HepG2 (cell line): ENCODE measurements around the gene TAF1D. TPM values are rescaled to one million over a fixed set of nuclear protein-coding genes. Genes with fewer than 3 reads are reported as not detected.

Experiments used
- ARID5B ChIP-seq: IDR thresholded peaks from 2 replicates; pipeline ENCODE4 v1.4.0; 2020; ENCODE audit warnings: mild to moderate bottlenecking, missing genetic modification reagents
- ETV5 ChIP-seq: IDR thresholded peaks from 2 replicates; pipeline ENCODE4 v1.6.1; 2018; ENCODE audit warnings: missing biosample characterization, missing genetic modification reagents, inconsistent platforms, borderline replicate concordance
- EZH2 ChIP-seq: conservative IDR thresholded peaks from 2 replicates; pipeline ENCODE4 v1.6.1; 2012; ENCODE audit warnings: mild to moderate bottlenecking, low read depth, low read length, moderate library complexity
- FOXK1 ChIP-seq: sonication (generic); formaldehyde crosslinking; IDR thresholded peaks from 2 replicates; pipeline ENCODE4 v1.4.0; 2020; ENCODE audit warnings: low read depth, missing genetic modification reagents, borderline replicate concordance
- MAF1 ChIP-seq: sonication (generic); formaldehyde crosslinking; IDR thresholded peaks from 2 replicates; pipeline ENCODE4 v1.5.0; 2020; ENCODE audit warnings: missing genetic modification reagents, borderline replicate concordance
- MBD4 ChIP-seq: IDR thresholded peaks from 2 replicates; pipeline ENCODE4 v1.6.1; 2012; ENCODE audit warnings: low read length, inconsistent platforms, borderline replicate concordance
- MTA3 ChIP-seq: sonication (generic); formaldehyde crosslinking; IDR thresholded peaks from 2 replicates; pipeline ENCODE4 v1.4.0; 2020; ENCODE audit warnings: missing genetic modification reagents
- NR2C2 ChIP-seq: sonication (generic); formaldehyde crosslinking; IDR thresholded peaks from 2 replicates; pipeline ENCODE4 v1.4.0; 2020; ENCODE audit warnings: missing genetic modification reagents, mild to moderate bottlenecking, moderate library complexity, borderline replicate concordance
- RFXANK ChIP-seq: IDR thresholded peaks from 2 replicates; pipeline ENCODE4 v1.6.1; 2016
- SP1 ChIP-seq, 2 experiments: fragments of 450-650 bp in 1 of 2; sonication (generic) in 1 of 2; formaldehyde crosslinking in 1 of 2; IDR thresholded peaks; 2 replicates each; pipeline versions ENCODE4 v1.4.0 to v1.6.1; 2016 to 2020; ENCODE audit warnings: missing genetic modification reagents in 1 of 2
- TARDBP ChIP-seq: sonication (generic); formaldehyde crosslinking; IDR thresholded peaks from 2 replicates; pipeline ENCODE4 v1.8.0; 2022; ENCODE audit warnings: mild to moderate bottlenecking, missing genetic modification reagents
- ZBTB34 ChIP-seq: sonication (generic); formaldehyde crosslinking; IDR thresholded peaks from 2 replicates; pipeline ENCODE4 v1.8.0; 2022; ENCODE audit warnings: mild to moderate bottlenecking, missing genetic modification reagents
- ZNF282 ChIP-seq: fragments of 450-650 bp; IDR thresholded peaks from 2 replicates; pipeline ENCODE4 v1.6.1; 2018; ENCODE audit not compliant: partially characterized antibody
- ZNF614 ChIP-seq: IDR thresholded peaks from 2 replicates; pipeline ENCODE4 v1.6.1; 2018; ENCODE audit warnings: missing biosample characterization, missing genetic modification reagents, inconsistent platforms, borderline replicate concordance
- ZNF629 ChIP-seq: sonication (generic); formaldehyde crosslinking; conservative IDR thresholded peaks from 2 replicates; pipeline ENCODE4 v1.5.0; 2020; ENCODE audit warnings: missing genetic modification reagents
- ZNF639 ChIP-seq: conservative IDR thresholded peaks from 2 replicates; pipeline ENCODE4 v1.6.1; 2018; ENCODE audit warnings: missing genetic modification reagents
- ZSCAN20 ChIP-seq: sonication (generic); formaldehyde crosslinking; IDR thresholded peaks from 2 replicates; pipeline ENCODE4 v1.4.0; 2020; ENCODE audit warnings: missing genetic modification reagents, mild to moderate bottlenecking, borderline replicate concordance
- polyA plus RNA-seq, 8 experiments: library from polyadenylated mRNA; depleted of rRNA in 3 of 8; stranded (reverse) in 7 of 8; unstranded in 1 of 8; fragments of >200 nt; fragmentation: Illumina TruSeq in 4 of 8; extraction: Trizol in 4 of 8; gene quantifications; 2 replicates each; pipeline versions ENCODE4 v1.2.1 to v1.2.3, GENCODE V29; 2011 to 2016; ENCODE audit warnings: low read depth in 4 of 8, missing spikeins in 1 of 8, mixed read lengths in 1 of 8; ENCODE audit not compliant: insufficient read depth in 1 of 8
- total RNA-seq, 5 experiments: library from RNA; depleted of rRNA; stranded (reverse); fragments of >200 nt; fragmentation: Illumina TruSeq; extraction: Trizol; gene quantifications; 2 replicates each; pipeline ENCODE4 v1.2.3, GENCODE V29; 2016; ENCODE audit warnings: low read depth in 1 of 5
- TF ChIP-seq, protein P1 (sequence below): sonication (generic); formaldehyde crosslinking; IDR thresholded peaks from 2 replicates; pipeline ENCODE4 v1.4.0; 2020; ENCODE audit warnings: mild to moderate bottlenecking, missing genetic modification reagents
- TF ChIP-seq, protein P2 (sequence below): sonication (generic); formaldehyde crosslinking; conservative IDR thresholded peaks from 2 replicates; pipeline ENCODE4 v1.8.0; 2022; ENCODE audit warnings: missing genetic modification reagents

Gene TAF1D
- total and polyA plus RNA-seq, 2 of the 13 experiments (the other 11 are each of a cell fraction or from before 2014, with no cell fraction given), result 132 to 207 TPM

- TF ChIP-seq, protein P1, sequence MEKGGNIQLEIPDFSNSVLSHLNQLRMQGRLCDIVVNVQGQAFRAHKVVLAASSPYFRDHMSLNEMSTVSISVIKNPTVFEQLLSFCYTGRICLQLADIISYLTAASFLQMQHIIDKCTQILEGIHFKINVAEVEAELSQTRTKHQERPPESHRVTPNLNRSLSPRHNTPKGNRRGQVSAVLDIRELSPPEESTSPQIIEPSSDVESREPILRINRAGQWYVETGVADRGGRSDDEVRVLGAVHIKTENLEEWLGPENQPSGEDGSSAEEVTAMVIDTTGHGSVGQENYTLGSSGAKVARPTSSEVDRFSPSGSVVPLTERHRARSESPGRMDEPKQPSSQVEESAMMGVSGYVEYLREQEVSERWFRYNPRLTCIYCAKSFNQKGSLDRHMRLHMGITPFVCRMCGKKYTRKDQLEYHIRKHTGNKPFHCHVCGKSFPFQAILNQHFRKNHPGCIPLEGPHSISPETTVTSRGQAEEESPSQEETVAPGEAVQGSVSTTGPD (CRISPR knock-in tag), result no peak
- TF ChIP-seq ZNF629 (CRISPR knock-in tag) (no peak), RFXANK (no peak), ARID5B (CRISPR knock-in tag) (peak; percentile 77), ZNF282 (no peak), EZH2 (no peak), ETV5 (CRISPR knock-in tag) (peak; percentile 42; the same call in 1 of the 2 replicates), ZNF639 (CRISPR knock-in tag) (no peak), MTA3 (CRISPR knock-in tag) (no peak), FOXK1 (CRISPR knock-in tag) (peak; percentile 86; the same call in 1 of the 2 replicates), ZBTB34 (CRISPR knock-in tag) (no peak), SP1 (IDR thresholded peaks at IDR 0.05) (no peak), SP1 (CRISPR knock-in tag; IDR thresholded peaks at IDR 0.05) (no peak), NR2C2 (CRISPR knock-in tag) (peak; percentile 72), MAF1 (no peak), TARDBP (CRISPR knock-in tag) (no peak), MBD4 (no peak), ZSCAN20 (no peak), ZNF614 (peak; percentile 47; the same call in 1 of the 2 replicates)
- TF ChIP-seq, protein P2, sequence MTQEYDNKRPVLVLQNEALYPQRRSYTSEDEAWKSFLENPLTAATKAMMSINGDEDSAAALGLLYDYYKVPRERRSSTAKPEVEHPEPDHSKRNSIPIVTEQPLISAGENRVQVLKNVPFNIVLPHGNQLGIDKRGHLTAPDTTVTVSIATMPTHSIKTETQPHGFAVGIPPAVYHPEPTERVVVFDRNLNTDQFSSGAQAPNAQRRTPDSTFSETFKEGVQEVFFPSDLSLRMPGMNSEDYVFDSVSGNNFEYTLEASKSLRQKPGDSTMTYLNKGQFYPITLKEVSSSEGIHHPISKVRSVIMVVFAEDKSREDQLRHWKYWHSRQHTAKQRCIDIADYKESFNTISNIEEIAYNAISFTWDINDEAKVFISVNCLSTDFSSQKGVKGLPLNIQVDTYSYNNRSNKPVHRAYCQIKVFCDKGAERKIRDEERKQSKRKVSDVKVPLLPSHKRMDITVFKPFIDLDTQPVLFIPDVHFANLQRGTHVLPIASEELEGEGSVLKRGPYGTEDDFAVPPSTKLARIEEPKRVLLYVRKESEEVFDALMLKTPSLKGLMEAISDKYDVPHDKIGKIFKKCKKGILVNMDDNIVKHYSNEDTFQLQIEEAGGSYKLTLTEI, result no peak
Observed at GRCh38 chr11:93773045-93773477, 31.8 kb upstream of the TAF1D start (continued).
